ENCODE data around the gene MALRD1. TPM values are rescaled to one million over a fixed set of nuclear protein-coding genes. Genes with fewer than 3 reads are reported as not detected.

Gene MALRD1
- total RNA-seq, 4 donors from 2014 or later = 58.6 to 357 (median 249) TPM

GRCh38 chr10:19461588-19461987 lies 413.0 kb downstream of the MALRD1 start:
- H3K4me3 ChIP-seq = no peak overlapping the region
- no peaks in the 10 kb centered on the region for H3K4me1 ChIP-seq
- no peaks in the 10 kb centered on the region for H3K9me3 ChIP-seq
- H3K27me3 ChIP-seq = no peaks in the 10 kb centered on the region
- H3K27ac ChIP-seq = no peak overlapping the region
- no peaks in the 10 kb centered on the region for H3K36me3 ChIP-seq
- no peak for TF ChIP-seq CTCF (IDR thresholded peaks at IDR 0.05)
- TF ChIP-seq POLR2A (IDR thresholded peaks at IDR 0.05) = no peak
- no peak for DNase-seq

- Histone ChIP-seq H3K4me1 (no peaks in the 10 kb centered on the region), H3K9me3 (no peaks in the 10 kb centered on the region), H3K4me3 (no peak overlapping the region), H3K27me3 (no peaks in the 10 kb centered on the region), H3K27ac (no peak overlapping the region), H3K36me3 (no peaks in the 10 kb centered on the region)
- DNase-seq = no peak
- TF ChIP-seq POLR2A (IDR thresholded peaks at IDR 0.05) = no peak
- TF ChIP-seq CTCF (IDR thresholded peaks at IDR 0.05) = no peak
These were observed 418.1 kb downstream of the MALRD1 start for GRCh38 chr10:19466709-19467108.

DNA sequence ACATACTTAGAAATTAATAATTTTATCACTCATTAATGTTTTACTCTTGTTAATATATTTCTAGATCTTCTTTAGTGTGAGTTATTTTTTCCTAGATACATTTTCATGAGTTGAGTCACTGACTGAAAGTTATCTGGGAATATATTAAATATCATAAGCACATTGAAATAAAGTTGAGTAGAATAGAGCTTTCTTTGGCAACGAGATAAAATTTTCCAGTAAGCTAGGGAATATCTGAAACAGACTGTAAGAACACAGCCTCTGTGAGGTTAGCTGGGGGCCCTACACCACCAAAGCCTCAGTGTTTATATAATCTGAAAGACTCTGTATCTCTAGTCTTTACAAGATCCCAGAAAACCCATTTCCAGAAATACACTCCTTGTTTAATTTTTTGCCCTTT lies 419.8 kb downstream of the MALRD1 start:
- H3K27me3 ChIP-seq = no peaks in the 10 kb centered on the region
- TF ChIP-seq CTCF (IDR thresholded peaks at IDR 0.05) = no peak
- TF ChIP-seq POLR2A (IDR thresholded peaks at IDR 0.05) = no peak
- no peaks in the 10 kb centered on the region for H3K4me1 ChIP-seq
- H3K9me3 ChIP-seq = no peaks in the 10 kb centered on the region
- no peak for DNase-seq
- H3K4me3 ChIP-seq = no peak overlapping the region
- no peaks in the 10 kb centered on the region for H3K36me3 ChIP-seq
- H3K27ac ChIP-seq = no peak overlapping the region

DNA sequence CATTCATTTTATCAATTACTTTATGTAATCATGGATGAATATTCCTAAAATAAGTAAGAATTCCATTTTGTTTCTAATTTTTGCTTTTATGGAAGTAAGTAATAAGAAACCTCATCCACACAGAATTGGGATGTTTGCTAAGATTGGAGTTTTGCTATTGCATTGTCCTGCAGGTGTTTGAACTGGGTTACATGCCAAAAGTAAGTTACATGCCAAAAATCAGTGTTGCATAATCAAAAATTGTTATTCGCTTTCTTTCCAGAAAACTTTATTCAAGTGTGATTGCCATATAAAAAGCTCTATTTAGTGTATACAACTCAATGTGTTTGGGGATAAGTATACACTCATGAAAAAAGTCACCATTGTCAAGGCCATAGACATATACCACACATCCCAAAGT lies 420.9 kb downstream of the MALRD1 start:
- H3K4me3 ChIP-seq = no peak overlapping the region
- H3K27me3 ChIP-seq = no peaks in the 10 kb centered on the region
- TF ChIP-seq POLR2A (IDR thresholded peaks at IDR 0.05) (no peak), CTCF (IDR thresholded peaks at IDR 0.05) (no peak)
- no peaks in the 10 kb centered on the region for H3K36me3 ChIP-seq
- no peak overlapping the region for H3K27ac ChIP-seq
- no peaks in the 10 kb centered on the region for H3K9me3 ChIP-seq
- no peak for DNase-seq
- H3K4me1 ChIP-seq = no peaks in the 10 kb centered on the region

DNA sequence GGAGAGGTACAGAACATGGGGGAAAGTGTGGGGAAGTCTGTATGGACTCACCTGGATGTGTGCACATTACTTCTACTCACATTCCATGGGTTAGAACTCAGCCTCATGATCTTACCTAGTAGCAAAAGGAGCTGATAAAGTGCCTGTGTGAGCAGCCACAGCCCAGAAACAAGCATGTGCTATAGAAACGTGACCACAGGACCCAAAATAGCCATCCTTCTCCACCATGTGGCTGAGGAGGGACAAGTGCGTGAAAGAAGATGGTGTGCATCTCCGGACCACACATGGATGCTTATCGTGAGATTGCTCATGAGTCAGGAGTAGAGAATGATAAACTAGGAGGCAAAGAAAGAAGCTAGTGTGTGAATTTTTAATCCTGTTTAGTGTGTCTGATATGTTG lies 431.3 kb downstream of the MALRD1 start:
- Histone ChIP-seq H3K36me3 (no peaks in the 10 kb centered on the region), H3K4me3 (no peak overlapping the region), H3K27ac (no peak overlapping the region), H3K27me3 (no peaks in the 10 kb centered on the region), H3K9me3 (no peaks in the 10 kb centered on the region), H3K4me1 (no peaks in the 10 kb centered on the region)
- no peak for TF ChIP-seq POLR2A (IDR thresholded peaks at IDR 0.05)
- no peak for TF ChIP-seq CTCF (IDR thresholded peaks at IDR 0.05)
- DNase-seq = no peak

- no peak overlapping the region for H3K27ac ChIP-seq
- TF ChIP-seq CTCF (IDR thresholded peaks at IDR 0.05) (no peak), POLR2A (IDR thresholded peaks at IDR 0.05) (no peak)
- H3K9me3 ChIP-seq = no peaks in the 10 kb centered on the region
- no peaks in the 10 kb centered on the region for H3K36me3 ChIP-seq
- no peaks in the 10 kb centered on the region for H3K27me3 ChIP-seq
- no peaks in the 10 kb centered on the region for H3K4me1 ChIP-seq
- no peak overlapping the region for H3K4me3 ChIP-seq
- no peak for DNase-seq
These were observed 431.8 kb downstream of the MALRD1 start for GRCh38 chr10:19480353-19480752.

Data from Peyer's patch (tissue), 4 donors.